ENCODE measurements around the gene RAB40C. TPM values are rescaled to one million over a fixed set of nuclear protein-coding genes. Genes with fewer than 3 reads are reported as not detected.

RAB40C gene
- total RNA-seq: 10 to 100 TPM; 12.9 TPM

DNA sequence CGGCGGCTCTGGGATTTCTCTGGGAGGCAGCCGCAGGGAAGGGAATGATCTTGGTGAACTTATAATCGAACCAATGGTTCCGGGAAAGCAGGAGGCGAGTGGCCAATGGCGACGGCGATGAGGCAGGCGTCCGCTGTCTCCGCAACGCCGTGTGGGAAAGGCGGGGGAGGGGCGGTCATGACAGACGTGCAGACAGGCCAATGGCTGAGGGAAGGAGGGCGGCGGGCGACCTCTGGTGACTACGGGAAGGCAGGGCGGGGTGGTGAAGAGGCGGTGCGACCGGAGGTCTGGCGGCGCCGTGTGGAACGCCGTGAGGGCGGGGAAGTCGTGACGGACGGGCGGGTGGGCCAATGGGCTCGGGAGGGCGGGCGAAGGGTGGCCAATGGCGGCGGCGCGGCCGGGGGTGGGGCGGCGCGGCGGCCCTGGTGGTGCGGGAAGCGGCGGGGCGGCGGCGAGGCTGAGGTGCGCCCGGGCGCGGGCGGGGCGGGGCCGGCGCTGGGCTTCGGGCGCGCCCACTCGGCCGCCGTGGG is at the start of gene RAB40C:
RAB40C (plus strand) TSS at position 409 of the 530 bp plus-strand sequence. CDS start 226 bp downstream, outside the sequence.
- H3K27me3 Mint-ChIP-seq: no peaks in the 10 kb centered on the region
- no peaks in the 10 kb centered on the region for H3K9me3 Mint-ChIP-seq
- H3K4me1 Mint-ChIP-seq: peaks cover 19% of the 10 kb centered on the region
- H3K27ac Mint-ChIP-seq: peak within 1 kb of the TSS; percentile 90
- peaks cover 16% of the 10 kb centered on the region for H3K36me3 Mint-ChIP-seq (ENCODE audit: low read depth)
- H3K4me3 Mint-ChIP-seq: peak within 1 kb of the TSS; percentile 92
- ATAC-seq (replicated peaks): peak; percentile 88

DNA sequence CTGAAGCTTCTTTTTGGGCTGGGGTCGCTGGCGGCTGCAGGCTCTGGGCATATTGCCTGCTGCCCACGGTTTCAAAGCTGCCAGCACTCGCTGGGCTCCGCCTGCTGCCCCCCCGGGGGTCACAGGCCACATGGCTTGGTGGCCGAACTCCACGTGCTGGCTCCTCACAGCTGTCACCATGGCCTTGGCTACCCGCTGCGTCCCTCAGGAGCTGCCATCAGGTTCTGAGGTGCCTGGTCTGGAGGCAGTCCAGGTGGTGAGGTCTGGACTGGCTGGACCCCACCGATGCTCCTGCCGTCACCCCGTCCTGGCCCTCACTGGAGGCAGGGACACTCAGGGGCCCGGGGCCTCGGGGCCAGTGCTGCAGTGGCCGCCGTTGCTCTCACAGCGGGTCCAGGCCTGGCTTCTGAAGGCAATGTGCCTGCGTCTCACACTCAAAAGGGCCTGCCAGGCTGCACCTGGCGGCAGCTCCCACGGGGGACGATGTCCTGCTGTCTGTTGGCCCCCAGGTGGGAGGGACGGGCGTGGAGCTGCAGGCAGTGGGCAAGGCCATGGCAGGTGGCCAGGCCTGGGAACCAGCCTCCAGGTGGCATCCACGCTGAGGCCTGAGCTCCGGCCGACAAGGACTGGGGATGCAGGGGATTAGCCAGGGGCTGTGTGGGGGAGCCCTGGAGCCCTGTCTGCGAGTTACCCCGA is 49.1 kb upstream of the RAB40C start:
- Mint-ChIP-seq H3K4me1 (no peaks in the 10 kb centered on the region), H3K4me3 (no peak overlapping the region), H3K27ac (no peak overlapping the region), H3K36me3 (ENCODE audit: low read depth) (peaks cover 13% of the 10 kb centered on the region), H3K9me3 (no peaks in the 10 kb centered on the region), H3K27me3 (no peaks in the 10 kb centered on the region)
- ATAC-seq (replicated peaks): no peak

DNA sequence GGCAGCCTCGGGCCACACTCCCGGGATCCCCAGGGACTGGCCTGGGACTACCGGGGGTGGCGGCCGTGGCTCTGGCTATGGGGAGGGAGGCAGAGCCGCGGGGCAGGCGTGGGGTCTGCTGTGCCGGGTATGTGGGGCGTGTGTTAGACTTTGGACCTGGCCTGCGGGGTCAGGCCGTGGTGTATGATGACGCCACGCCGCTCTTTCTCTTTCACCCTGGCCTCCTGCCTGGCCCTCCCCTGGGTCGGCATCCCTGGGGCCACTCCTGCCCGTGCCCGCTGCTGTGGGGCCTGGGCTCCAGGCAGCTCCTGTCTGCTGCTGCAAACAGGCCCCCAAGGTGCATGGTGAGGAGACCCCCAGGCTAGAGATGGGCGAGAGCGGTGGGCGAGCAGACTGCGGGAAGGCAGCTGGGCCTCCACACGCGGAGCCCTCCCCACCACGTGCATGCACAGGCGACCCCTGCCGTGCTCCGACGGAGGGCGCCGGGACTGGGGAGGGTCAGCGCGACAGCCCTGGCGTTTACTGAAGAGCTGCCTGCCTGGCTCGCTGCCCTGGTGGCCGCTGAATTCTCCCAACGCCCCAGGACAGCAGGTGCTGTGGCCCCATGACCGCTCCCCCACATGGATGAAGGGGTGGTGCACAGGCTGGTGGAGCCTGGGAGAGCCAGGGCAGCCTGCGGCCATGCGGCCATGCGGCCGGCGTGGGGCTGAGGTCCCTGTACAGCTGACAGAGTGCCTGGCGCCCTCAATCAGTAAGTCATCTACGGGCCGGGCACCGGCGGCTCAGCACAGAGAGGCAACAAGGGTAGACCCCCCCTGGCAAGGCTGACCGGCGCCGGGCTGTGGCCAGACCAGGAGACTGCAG is 46.3 kb upstream of the RAB40C start:
- H3K36me3 Mint-ChIP-seq (ENCODE audit: low read depth): peaks cover 7% of the 10 kb centered on the region
- no peaks in the 10 kb centered on the region for H3K27me3 Mint-ChIP-seq
- H3K4me3 Mint-ChIP-seq: no peak overlapping the region
- no peaks in the 10 kb centered on the region for H3K9me3 Mint-ChIP-seq
- no peak overlapping the region for H3K27ac Mint-ChIP-seq
- H3K4me1 Mint-ChIP-seq: no peaks in the 10 kb centered on the region
- ATAC-seq (replicated peaks): no peak

DNA sequence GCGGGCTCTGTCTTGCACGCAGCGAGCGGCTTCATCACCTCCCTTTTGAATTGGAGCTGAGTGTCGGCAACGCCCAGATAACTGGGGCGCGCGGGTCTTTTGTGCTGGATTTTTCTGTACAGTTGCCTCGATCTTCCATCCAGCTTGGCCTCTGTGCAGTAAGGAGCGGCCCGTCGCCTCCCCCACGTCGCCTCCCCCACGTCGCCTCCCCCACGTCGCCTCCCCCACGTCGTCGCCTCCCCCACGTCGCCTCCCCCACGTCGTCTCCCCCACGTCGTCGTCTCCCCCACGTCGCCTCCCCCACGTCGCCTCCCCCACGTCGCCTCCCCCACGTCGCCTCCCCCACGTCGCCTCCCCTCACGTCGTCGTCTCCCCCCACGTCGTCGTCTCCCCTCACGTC is 45.3 kb upstream of the RAB40C start:
- Mint-ChIP-seq H3K27ac (no peak overlapping the region), H3K9me3 (no peaks in the 10 kb centered on the region), H3K4me3 (no peak overlapping the region), H3K4me1 (no peaks in the 10 kb centered on the region), H3K36me3 (ENCODE audit: low read depth) (no peaks in the 10 kb centered on the region), H3K27me3 (no peaks in the 10 kb centered on the region)
- no peak for ATAC-seq (replicated peaks)

- no peaks in the 10 kb centered on the region for H3K36me3 Mint-ChIP-seq (ENCODE audit: low read depth)
- no peaks in the 10 kb centered on the region for H3K4me1 Mint-ChIP-seq
- no peak overlapping the region for H3K4me3 Mint-ChIP-seq
- no peak overlapping the region for H3K27ac Mint-ChIP-seq
- no peaks in the 10 kb centered on the region for H3K27me3 Mint-ChIP-seq
- ATAC-seq (replicated peaks): peak; percentile 80
- H3K9me3 Mint-ChIP-seq: no peaks in the 10 kb centered on the region
Measured at GRCh38 chr16:546909-547770, 42.7 kb upstream of the RAB40C start.

GRCh38 chr16:548586-548985 is 41.3 kb upstream of the RAB40C start:
- no peak overlapping the region for H3K4me3 Mint-ChIP-seq
- H3K9me3 Mint-ChIP-seq: no peaks in the 10 kb centered on the region
- no peak overlapping the region for H3K27ac Mint-ChIP-seq
- no peaks in the 10 kb centered on the region for H3K4me1 Mint-ChIP-seq
- no peak for ATAC-seq (replicated peaks)
- no peaks in the 10 kb centered on the region for H3K36me3 Mint-ChIP-seq (ENCODE audit: low read depth)
- H3K27me3 Mint-ChIP-seq: no peaks in the 10 kb centered on the region

- no peak overlapping the region for H3K4me3 Mint-ChIP-seq
- no peak for ATAC-seq (replicated peaks)
- peaks cover 5% of the 10 kb centered on the region for H3K36me3 Mint-ChIP-seq (ENCODE audit: low read depth)
- no peaks in the 10 kb centered on the region for H3K9me3 Mint-ChIP-seq
- no peak overlapping the region for H3K27ac Mint-ChIP-seq
- no peaks in the 10 kb centered on the region for H3K4me1 Mint-ChIP-seq
- H3K27me3 Mint-ChIP-seq: no peaks in the 10 kb centered on the region
Measured at GRCh38 chr16:549544-550263, 40.2 kb upstream of the RAB40C start.

GRCh38 chr16:551210-551609 is 38.7 kb upstream of the RAB40C start:
- Mint-ChIP-seq H3K4me1 (no peaks in the 10 kb centered on the region), H3K27me3 (no peaks in the 10 kb centered on the region), H3K9me3 (no peaks in the 10 kb centered on the region), H3K27ac (no peak overlapping the region), H3K4me3 (no peak overlapping the region), H3K36me3 (ENCODE audit: low read depth) (peaks cover 5% of the 10 kb centered on the region)
- ATAC-seq (replicated peaks): no peak

DNA sequence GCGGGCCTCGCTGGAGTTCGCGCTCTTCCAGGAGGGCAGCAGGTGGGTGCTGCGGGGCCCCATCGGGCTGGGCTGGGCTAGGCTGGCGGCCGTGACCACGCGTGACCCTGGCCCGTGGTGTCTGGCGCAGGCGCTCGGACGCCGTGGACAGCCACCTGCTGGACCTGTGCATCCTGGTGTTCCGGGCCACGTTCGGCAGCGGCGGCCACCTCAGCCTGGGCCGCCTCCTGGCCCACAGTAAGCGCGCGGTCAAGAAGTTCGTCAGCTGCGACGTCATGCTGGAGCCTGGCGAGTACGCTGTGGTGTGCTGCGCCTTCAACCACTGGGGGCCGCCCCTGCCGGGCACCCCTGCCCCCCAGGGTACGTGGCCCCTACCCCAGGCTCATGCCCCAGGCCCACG is 37.7 kb upstream of the RAB40C start:
- H3K4me1 Mint-ChIP-seq: no peaks in the 10 kb centered on the region
- H3K9me3 Mint-ChIP-seq: no peaks in the 10 kb centered on the region
- H3K27me3 Mint-ChIP-seq: no peaks in the 10 kb centered on the region
- H3K4me3 Mint-ChIP-seq: no peak overlapping the region
- no peak overlapping the region for H3K27ac Mint-ChIP-seq
- H3K36me3 Mint-ChIP-seq (ENCODE audit: low read depth): peaks cover 5% of the 10 kb centered on the region
- ATAC-seq (replicated peaks): no peak

DNA sequence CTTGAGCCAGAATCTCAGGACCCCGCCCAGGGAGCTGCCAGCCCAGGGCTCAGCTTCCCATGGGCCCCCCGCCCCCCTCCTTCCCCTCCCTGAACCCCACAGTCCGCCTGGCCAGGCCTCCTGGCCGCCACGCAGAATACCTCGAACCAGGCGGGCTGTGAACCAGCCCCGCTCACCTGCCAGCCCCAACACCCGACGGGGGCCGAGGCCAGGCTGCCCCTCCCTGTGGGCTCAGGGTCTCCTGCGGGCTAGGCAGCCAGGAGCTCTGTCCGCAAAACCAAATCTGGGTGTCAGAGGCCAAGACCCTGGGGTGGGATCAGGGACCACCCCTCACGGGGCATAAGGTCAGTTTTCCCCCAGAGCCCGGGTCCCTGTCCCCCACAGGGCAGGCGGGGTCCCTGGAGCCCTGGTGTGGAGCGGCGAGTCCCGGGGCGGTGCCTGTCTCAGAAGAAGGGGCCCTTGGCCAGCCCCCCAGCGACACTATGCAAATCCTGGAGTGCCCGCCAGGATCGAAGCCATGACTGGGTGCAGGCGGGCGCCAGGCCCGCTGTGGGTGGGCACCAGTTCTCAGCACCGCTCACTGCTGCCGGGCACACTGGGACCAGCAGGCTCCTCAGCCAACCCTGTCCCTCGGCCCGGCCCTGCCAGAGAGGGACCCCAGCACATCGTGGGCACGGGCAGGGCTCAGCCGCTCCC is 36.1 kb upstream of the RAB40C start:
- H3K27ac Mint-ChIP-seq: no peak overlapping the region
- H3K9me3 Mint-ChIP-seq: no peaks in the 10 kb centered on the region
- no peaks in the 10 kb centered on the region for H3K4me1 Mint-ChIP-seq
- ATAC-seq (replicated peaks): no peak
- H3K4me3 Mint-ChIP-seq: no peak overlapping the region
- no peaks in the 10 kb centered on the region for H3K27me3 Mint-ChIP-seq
- H3K36me3 Mint-ChIP-seq (ENCODE audit: low read depth): peaks cover 5% of the 10 kb centered on the region

GRCh38 chr16:554297-554621 is 35.6 kb upstream of the RAB40C start:
- Mint-ChIP-seq H3K27me3 (no peaks in the 10 kb centered on the region), H3K4me3 (no peak overlapping the region), H3K9me3 (no peaks in the 10 kb centered on the region), H3K4me1 (no peaks in the 10 kb centered on the region), H3K36me3 (ENCODE audit: low read depth) (peaks cover 5% of the 10 kb centered on the region), H3K27ac (no peak overlapping the region)
- ATAC-seq (replicated peaks): no peak

DNA sequence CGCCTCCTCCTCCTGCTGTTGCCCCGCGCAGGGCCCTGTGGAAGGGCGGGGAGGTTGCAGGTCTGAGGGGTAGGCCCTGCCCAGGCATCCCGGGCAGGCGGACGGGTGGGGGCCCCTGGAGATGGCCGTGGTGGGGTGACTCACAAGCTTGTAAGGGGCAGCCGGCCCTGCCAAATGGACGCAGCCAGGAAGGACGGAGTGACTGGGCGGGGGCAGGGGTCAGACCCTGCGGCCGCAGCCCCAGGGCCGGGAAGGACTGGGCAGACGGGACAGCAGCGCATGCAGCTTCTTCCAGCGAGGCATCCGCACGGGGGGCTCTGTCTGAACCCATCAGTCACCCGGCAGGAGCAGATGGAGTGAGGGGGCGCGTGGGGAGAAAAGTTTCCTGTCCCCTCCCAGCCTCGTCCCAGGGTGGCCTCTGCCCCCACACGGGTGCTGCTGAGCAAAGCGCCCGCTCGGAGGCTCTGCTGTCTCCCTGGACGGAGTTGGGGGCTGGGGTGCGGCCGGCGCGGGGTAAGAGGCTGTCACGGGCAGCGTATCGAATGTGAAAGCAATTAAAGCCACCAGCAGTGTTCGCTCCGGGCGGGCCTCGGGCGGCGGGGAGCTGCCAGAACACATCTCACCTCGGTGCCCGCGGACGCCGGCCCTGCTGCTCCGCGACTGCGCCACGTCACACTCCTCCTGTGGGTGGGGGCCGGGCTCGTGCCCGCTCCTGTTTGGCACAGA is 35.1 kb upstream of the RAB40C start:
- no peak overlapping the region for H3K4me3 Mint-ChIP-seq
- H3K27me3 Mint-ChIP-seq: no peaks in the 10 kb centered on the region
- H3K36me3 Mint-ChIP-seq (ENCODE audit: low read depth): peaks cover 5% of the 10 kb centered on the region
- ATAC-seq (replicated peaks): no peak
- H3K4me1 Mint-ChIP-seq: no peaks in the 10 kb centered on the region
- H3K27ac Mint-ChIP-seq: no peak overlapping the region
- no peaks in the 10 kb centered on the region for H3K9me3 Mint-ChIP-seq

Data from activated T-helper 17 cell treated with anti-CD3 and anti-CD28 coated beads, Interleukin-2, amount 50 U/mL, for 72 hours (primary cell).